Measurements from ENCODE around the gene ITGAD. TPM values are rescaled to one million over a fixed set of nuclear protein-coding genes. Genes with fewer than 3 reads are reported as not detected.

ITGAD gene
- total and polyA plus RNA-seq, 2 of the 8 experiments (the other 6 are each of a cell fraction or from before 2014, with no cell fraction given): 0.06 TPM; not detected in 1

GRCh38 chr16:31351246-31351941 is 41.7 kb upstream of the ITGAD start:
- H3K79me2 ChIP-seq (ENCODE audit: control insufficient read depth in 1 of 2, insufficient read depth in 2 of 2, low read length in 2 of 2): no peaks in the 10 kb centered on the region
- POLR2A ChIA-PET (ENCODE audit: partially characterized antibody): interaction anchor here (0.7 kb wide), 1 partner anchor 171 kb away, joined by 3 read pairs; no protein-coding TSS in a partner anchor
- no peak overlapping the region for H2BK120ac ChIP-seq (replicated peaks; ENCODE audit: low read depth, low read length)
- no peak overlapping the region for H2AK5ac ChIP-seq (ENCODE audit: low read depth, low read length)
- no peak overlapping the region for H4K8ac ChIP-seq (ENCODE audit: extremely low read depth, insufficient read depth, low read length)
- no peak overlapping the region for H3K27ac ChIP-seq (ENCODE audit: low read depth, low read length)
- no peak overlapping the region for H3K56ac ChIP-seq (replicated peaks; ENCODE audit: insufficient read length, low read depth, low read length)
- WGBS, 2 experiments (ENCODE audit: extremely low coverage in 1 of 2, insufficient coverage in 1 of 2, insufficient read length in 1 of 2, insufficient replicate concordance in 2 of 2, low coverage in 1 of 2, low lambda C conversion rate in 2 of 2, missing lambda C conversion rate in 1 of 2): 82% methylated on average over 17 of the region's 19 CpGs; no CpG with 5 or more reads in 1 of the 2 experiments
- no peak overlapping the region for H2BK15ac ChIP-seq (ENCODE audit: low read length)
- H2BK12ac ChIP-seq (ENCODE audit: low read depth, low read length): no peak overlapping the region
- H3K14ac ChIP-seq (ENCODE audit: insufficient read length): no peak overlapping the region
- TF ChIP-seq CREB1 (IDR thresholded peaks at IDR 0.05) (no peak), NRF1 (IDR thresholded peaks at IDR 0.05; ENCODE audit: low read depth, low read length) (no peak), EZH2 (IDR thresholded peaks at IDR 0.05; ENCODE audit: low read depth, low read length, severe bottlenecking) (no peak), SIRT6 (IDR thresholded peaks at IDR 0.05; ENCODE audit: low read length) (no peak), ASH2L (IDR thresholded peaks at IDR 0.05; ENCODE audit: low read length) (no peak), HDAC6 (IDR thresholded peaks at IDR 0.05; ENCODE audit: low read depth, low read length) (no peak), E2F6 (IDR thresholded peaks at IDR 0.05) (no peak), EGR1 (IDR thresholded peaks at IDR 0.05; ENCODE audit: borderline replicate concordance, low read depth, low read length) (no peak)
- no peaks in the 10 kb centered on the region for H3K27me3 ChIP-seq (replicated peaks in 1 of 4; ENCODE audit: control insufficient read depth in 3 of 4, extremely low read depth in 1 of 4, insufficient read depth in 3 of 4, low read length in 3 of 4)
- FAIRE-seq (no peak), DNase-seq (ENCODE audit: low read depth in 1 of 2, low spot score in 2 of 2) (no peak)
- no peaks in the 10 kb centered on the region for H3K9me3 ChIP-seq (ENCODE audit: insufficient read depth in 2 of 2, low read depth in 1 of 2, low read length in 1 of 2)
- no peak overlapping the region for H3K4me3 ChIP-seq (ENCODE audit: extremely low read depth in 1 of 4, insufficient read depth in 2 of 4, low read depth in 3 of 4, low read length in 4 of 4)
- no peak overlapping the region for H3K4ac ChIP-seq (replicated peaks; ENCODE audit: insufficient read length, low read depth, low read length)
- H2BK20ac ChIP-seq (ENCODE audit: low read length): no peak overlapping the region
- no peak overlapping the region for H4K91ac ChIP-seq (replicated peaks; ENCODE audit: insufficient read length, low read length)
- no peak overlapping the region for H3K18ac ChIP-seq (ENCODE audit: extremely low read depth, low read length)
- H3K23ac ChIP-seq (ENCODE audit: insufficient read length): no peak overlapping the region
- H2BK5ac ChIP-seq (ENCODE audit: low read depth, low read length): no peak overlapping the region
- no peak overlapping the region for H4K5ac ChIP-seq (ENCODE audit: insufficient read length, low read depth, low read length)
- no peaks in the 10 kb centered on the region for H3K36me3 ChIP-seq (ENCODE audit: control insufficient read depth in 2 of 4, insufficient read depth in 4 of 4, low read length in 3 of 4)
- no peak overlapping the region for H3K9ac ChIP-seq (replicated peaks in 1 of 4; ENCODE audit: extremely low read depth in 1 of 4, low read depth in 3 of 4, low read length in 3 of 4)
- no peaks in the 10 kb centered on the region for H4K20me1 ChIP-seq (replicated peaks in 1 of 2; ENCODE audit: control insufficient read depth in 1 of 2, insufficient read depth in 2 of 2, low read length in 2 of 2)
- H2AFZ ChIP-seq (ENCODE audit: low read length): peak overlapping the region; percentile 62; the same call in 1 of the 2 replicates
- H3K4me2 ChIP-seq (ENCODE audit: insufficient read depth in 1 of 2, low read depth in 2 of 2, low read length in 2 of 2): no peak overlapping the region
- no peaks in the 10 kb centered on the region for H3K79me1 ChIP-seq (ENCODE audit: low read depth, low read length)
- 0 out of 7 replicates have a peak, but pooled peaks cover 0 to 4% (median 1%) of the 10 kb centered on the region in 4 experiments for H3K4me1 ChIP-seq (replicated peaks in 1 of 4; ENCODE audit: control insufficient read depth in 3 of 4, insufficient read depth in 4 of 4, low read length in 3 of 4)
- peaks cover 1% of the 10 kb centered on the region; the same call in 1 of the 2 replicates for H3K23me2 ChIP-seq (ENCODE audit: low read depth, low read length)
- CTCF ChIA-PET (ENCODE audit: partially characterized antibody): interaction anchor here (0.6 kb wide), 2 partner anchors 36 to 1329 kb away, joined by 3 read pairs; no protein-coding TSS in a partner anchor

Measured in H1 (cell line).